HG03280 (cell line): Measurements from ENCODE around the gene YBX3.

Experiments
- ATAC-seq: cut with Tn5 transposase; IDR thresholded peaks from one replicate; pipeline ENCODE4 v1.9.1; 2021; ENCODE audit warnings: mild to moderate bottlenecking, moderate library complexity; ENCODE audit not compliant: unreplicated experiment

YBX3 gene

DNA sequence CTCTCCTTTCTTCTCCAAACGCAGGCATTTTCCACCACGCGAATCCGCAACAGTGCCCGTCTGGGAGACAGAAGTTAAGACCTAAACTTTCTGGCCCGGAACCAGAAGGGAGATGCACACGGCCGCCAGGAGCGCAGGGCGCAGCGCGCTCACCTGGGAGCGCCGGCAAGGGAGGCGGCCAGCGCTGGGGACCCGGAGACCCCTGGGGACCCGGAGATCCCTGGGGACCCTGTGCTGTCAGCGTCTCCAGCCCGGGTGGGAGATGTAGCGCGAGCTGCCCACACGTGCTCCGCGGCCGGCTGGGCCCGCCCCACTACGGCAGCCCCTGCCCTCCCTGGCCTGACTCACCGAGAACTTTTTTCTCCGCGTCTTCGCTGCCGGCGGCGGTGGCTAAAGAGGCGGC lies 620 bp downstream of the YBX3 start:
- peak; percentile 36 for ATAC-seq

- peak; percentile 38 for ATAC-seq
Observed at GRCh38 chr12:10721651-10722501, 1.2 kb downstream of the YBX3 start.

DNA sequence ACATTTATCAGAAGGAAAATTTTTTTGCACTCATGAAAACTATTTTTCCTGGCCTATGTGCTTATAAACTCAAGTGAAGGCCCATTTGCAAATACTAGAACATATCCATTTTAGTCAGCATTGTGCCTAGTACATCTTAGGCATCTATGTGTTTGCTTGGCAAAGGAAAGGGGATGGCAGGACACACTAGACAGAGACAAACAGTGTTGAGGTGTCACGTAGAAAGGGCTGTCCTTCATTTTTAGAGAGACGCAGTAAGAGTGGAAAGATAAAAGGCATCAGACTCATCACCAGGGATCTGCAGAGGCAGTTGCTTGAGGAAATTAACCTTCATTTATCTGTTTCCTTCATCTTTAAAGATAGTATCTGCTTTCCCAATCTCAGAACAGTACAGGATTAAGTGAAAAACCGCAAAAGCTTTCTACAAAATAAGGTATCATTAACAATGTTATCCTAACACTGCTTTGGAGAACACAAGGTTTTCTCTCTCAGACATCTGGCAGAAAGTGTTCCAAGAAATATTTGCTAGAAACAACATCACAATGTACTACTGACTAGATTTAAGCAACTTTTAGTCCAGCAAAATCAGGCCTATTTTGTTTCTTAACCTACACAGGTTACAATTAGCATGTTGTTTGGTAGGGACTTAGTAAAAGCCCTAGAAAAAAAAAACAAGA lies 2.0 kb downstream of the YBX3 start:
- ATAC-seq, result no peak

DNA sequence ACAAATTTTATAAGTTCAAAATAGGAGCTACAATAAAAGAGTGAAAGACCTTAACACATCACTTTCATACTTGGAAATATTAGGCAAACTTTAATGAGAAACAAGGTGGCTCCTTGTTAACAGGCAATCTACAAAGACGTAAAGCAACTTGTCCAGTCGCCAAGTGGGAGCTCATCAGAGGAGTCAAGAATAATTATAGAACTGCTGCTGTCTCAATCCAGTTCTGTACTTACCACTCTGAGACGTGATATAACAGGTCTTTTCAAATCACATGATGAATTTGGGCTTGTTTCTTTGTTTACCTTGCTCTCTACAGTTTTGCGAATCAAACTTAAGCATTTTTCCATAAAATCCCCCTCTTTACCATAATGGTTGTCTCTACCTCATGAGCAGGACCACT lies 3.6 kb downstream of the YBX3 start:
- no peak for ATAC-seq

DNA sequence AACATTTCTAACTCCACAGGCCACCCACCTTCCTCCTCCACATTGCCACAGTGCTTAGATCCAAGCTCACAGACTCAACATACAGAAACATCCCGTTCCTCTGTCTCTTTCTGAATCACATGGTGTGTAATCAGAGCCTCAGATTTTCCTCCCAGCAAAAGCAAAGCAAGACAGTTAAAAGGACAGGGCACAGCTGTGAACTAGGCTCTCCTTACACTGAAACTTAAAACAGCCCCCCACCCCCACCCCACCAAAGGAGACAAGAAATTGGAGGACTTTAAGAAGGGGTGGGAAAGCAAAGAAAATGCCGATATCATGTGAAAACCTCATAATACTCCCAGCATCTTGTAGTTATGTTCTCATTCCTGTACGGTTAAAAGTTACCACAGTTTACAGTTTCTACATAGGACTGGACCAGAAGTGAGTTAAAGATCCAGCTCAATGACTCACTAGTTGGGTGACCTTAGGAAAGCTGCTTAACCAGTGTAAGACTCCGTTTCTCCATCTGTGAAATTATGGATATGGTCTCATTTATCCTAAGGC lies 4.8 kb downstream of the YBX3 start:
- ATAC-seq, result no peak

GRCh38 chr12:10717410-10717809 lies 5.7 kb downstream of the YBX3 start:
- no peak for ATAC-seq

- ATAC-seq, result no peak
Observed at GRCh38 chr12:10716704-10717315, 6.3 kb downstream of the YBX3 start.

DNA sequence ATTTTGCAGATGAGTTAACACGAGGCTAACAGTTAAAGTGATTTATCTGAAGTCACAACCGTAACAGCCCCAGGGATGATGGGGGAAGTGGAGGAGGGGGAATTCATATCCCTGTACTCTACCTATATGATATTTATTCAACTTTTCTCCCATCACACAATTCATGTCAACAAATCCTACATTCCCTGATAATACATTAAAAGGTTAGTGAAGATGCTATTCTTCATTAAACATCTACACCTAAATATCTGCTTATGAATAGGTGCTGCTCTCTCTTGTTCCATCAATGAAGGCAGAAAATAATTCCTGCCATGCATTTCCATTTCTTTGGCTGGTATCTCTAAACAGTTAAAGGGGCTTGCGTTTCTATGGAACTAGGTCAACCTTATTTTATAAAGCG lies 6.8 kb downstream of the YBX3 start:
- ATAC-seq, result no peak

DNA sequence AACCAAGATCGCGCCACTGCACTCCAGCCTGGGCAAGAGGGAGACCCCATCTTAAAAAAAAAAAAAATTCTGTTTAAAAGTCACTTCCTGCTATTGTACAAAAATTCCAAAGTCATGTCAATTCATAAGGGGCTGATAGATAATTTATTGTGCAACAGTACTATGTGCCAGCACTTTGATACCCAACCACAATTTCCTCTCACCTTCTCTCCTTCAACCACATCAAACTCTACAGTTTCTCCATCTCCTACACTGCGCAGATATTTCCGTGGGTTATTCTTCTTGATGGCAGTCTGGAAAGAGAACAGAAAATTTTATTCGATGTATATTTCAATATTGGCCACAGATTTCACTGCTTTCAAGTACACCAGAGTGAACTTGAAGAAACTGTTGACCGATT lies 7.6 kb downstream of the YBX3 start:
- ATAC-seq, result no peak

GRCh38 chr12:10709808-10710207 lies 13.3 kb downstream of the YBX3 start:
- no peak for ATAC-seq

DNA sequence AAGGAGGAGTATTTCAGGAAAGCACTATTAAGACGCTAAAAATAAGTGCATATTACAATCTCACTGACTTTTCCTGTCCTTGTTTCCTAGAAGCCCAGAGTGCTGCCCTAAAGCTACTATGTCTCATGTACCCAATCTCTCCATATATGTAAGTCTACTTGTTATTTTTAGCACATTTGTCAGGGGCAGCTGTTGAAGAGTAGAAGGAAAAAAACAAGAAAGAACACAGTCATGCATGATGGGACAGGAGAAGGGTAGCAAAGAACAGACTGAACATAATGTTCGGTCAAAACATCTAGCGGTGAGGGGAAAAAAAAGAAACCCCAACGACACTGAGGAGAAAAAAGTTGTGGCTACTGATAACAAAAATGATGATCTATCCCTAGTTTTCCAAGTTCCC lies 14.3 kb downstream of the YBX3 start:
- no peak for ATAC-seq

DNA sequence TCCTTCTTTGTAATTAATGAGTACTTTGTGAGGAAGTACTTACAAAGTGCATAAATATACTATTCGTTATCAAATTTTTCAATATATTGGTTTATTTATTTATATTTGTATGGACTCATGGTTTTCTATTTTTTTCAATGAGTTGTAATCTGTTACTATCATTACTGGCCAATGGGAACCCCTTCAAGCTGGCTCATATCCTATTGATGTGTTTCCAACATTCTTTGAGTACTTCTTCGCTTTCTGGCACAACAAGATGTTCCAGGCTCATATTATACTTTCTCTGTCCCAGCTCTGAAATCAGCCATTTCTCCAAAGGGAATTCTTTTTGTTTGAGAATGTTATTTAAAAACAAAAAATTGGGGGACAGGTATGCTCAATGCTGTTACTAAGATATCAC lies 17.5 kb downstream of the YBX3 start:
- no peak for ATAC-seq

DNA sequence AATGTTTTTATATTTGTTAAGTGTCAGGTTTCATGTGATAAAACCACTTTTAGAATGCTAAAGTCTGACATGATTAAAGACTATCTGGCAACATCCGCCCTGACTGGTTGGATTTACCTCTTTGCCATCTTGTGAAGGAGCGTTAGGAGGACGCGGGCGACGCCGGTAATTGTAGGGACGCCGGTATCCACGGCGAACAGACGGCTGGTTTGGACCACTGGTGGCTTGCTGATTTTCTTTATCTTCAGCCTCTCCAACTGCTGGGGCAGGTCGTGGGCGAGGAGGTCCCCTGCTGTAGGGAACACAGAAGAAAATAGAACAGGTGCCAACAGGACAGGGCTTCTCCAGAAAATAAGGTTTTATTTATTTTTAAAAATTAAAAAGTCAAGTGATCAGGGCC lies 21.3 kb downstream of the YBX3 start:
- no peak for ATAC-seq

GRCh38 chr12:10701131-10701681 lies 21.9 kb downstream of the YBX3 start:
- ATAC-seq, result peak; percentile 60

DNA sequence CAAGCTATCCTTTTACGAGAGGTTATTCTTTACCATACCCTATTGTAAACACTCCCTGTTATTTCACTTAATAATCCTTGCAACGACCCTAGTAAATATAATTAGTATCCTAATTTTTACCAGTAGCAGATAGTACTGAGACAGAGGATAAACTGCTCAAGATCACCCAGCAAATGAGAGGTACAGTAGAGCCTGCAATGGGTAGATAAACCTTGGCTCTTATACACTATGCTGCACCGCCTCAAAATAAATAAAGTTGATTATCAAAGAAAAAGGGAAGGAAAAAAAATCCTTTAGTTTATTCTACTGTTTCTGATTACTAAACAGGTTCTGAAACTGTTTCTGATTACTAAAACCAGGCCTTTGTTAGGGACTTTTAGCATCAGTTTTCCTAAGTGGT lies 22.5 kb downstream of the YBX3 start:
- ATAC-seq, result no peak

- no peak for ATAC-seq
Observed at GRCh38 chr12:10697862-10698261, 25.3 kb downstream of the YBX3 start.

DNA sequence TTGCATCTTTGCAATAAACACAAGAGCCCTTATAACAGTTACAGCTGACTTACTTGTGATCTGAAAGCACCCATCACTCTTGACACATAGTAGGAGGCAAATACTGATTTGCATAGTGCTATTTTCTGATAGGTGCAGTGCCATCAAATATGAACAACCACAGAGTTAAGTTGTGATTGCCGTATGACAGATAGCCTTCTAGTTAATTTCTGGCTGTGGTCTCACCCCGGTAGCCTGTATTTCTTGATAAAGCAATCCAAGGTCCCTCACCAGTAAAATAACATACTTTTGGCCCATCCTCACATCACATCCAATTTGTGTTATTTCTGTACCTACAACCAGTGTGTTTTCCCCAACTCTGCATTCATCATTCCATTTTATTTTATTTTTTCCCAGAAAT lies 26.0 kb downstream of the YBX3 start:
- ATAC-seq, result no peak

- no peak for ATAC-seq
Observed at GRCh38 chr12:10690906-10691305, 32.2 kb downstream of the YBX3 start.

- no peak for ATAC-seq
Observed at GRCh38 chr12:10689146-10689545, 34.0 kb downstream of the YBX3 start.

DNA sequence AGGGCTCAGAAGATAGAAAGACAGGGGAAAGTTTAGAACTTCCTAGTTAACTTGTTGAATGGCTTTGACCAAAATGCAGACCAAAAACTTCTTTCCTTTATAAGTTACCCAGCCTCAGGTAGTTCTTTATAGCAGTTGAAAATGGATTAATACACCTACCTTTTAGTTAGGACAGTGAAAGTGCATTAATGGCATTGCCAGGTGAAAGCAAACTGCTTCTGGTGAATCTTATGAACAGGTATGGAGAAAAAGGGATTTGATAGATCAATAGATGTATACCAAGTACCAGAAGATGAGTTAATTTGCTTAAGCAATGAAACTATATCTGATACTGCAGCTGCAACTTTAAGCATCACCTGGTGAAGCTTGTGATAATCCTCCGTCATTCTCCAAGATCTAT lies 35.1 kb downstream of the YBX3 start:
- no peak for ATAC-seq

DNA sequence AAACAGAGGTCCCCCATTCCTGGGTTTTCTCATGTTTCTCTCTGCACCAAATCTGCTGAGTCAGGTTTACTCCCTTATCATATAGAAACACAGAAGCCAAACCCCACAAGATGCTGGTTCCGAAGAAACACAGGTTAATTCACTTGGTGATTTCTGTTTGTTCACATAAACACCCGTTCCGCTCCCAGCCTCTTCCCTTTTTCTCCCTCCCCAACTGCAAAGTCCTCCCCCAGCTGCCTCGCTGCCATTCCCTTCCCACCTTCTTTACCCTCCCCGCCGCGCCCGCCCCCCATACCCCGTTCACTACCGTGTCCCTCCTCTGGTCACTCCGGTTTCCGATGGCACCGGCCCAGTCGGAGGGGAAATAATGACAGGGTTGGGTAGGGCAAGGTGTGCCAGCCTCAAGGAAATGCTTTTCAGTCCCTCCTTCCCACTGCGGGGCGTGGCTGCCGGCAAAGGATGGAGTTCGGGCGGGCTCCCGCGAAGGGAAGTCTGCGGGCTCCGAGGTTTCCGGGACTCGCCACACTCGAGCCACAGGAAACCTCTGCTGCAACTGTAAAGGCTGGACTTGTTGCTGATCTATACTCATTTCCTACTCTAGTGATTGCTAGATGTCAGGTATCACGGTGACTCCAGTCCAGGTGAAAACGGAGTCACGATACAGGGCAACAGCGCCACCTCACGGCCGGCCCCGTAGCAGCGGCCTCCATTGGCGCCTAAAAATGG lies 49.3 kb downstream of the YBX3 start, which contains the start of gene STYK1:
Gene STYK1, minus strand, starts transcription at position 394 of the 726 bp plus-strand sequence. CDS start 39,434 bp downstream, outside the sequence.
- no peak for ATAC-seq
